ENCODE measurements around the gene DCT. TPM values are rescaled to one million over a fixed set of nuclear protein-coding genes. Genes with fewer than 3 reads are reported as not detected.

DCT gene
- total and polyA plus RNA-seq, 2 of the 8 experiments (the other 6 are each of a cell fraction or from before 2014, with no cell fraction given) = 0.02 TPM; not detected in 1

GRCh38 chr13:94419925-94420305 lies 59.6 kb downstream of the DCT start:
- Histone ChIP-seq H4K91ac (replicated peaks; ENCODE audit: insufficient read length, low read length) (no peak overlapping the region), H4K8ac (ENCODE audit: extremely low read depth, insufficient read depth, low read length) (no peak overlapping the region), H2BK5ac (ENCODE audit: low read depth, low read length) (no peak overlapping the region), H4K20me1 (replicated peaks in 1 of 2; ENCODE audit: control insufficient read depth in 1 of 2, insufficient read depth in 2 of 2, low read length in 2 of 2) (no peaks in the 10 kb centered on the region), H4K5ac (ENCODE audit: insufficient read length, low read depth, low read length) (no peak overlapping the region), H3K36me3 (ENCODE audit: control insufficient read depth in 2 of 4, insufficient read depth in 4 of 4, low read length in 3 of 4) (no peaks in the 10 kb centered on the region), H2BK12ac (ENCODE audit: low read depth, low read length) (no peak overlapping the region), H2BK15ac (ENCODE audit: low read length) (no peak overlapping the region), H3K23me2 (ENCODE audit: low read depth, low read length) (no peaks in the 10 kb centered on the region), H3K27ac (ENCODE audit: low read depth, low read length) (no peak overlapping the region), H3K4me2 (ENCODE audit: insufficient read depth in 1 of 2, low read depth in 2 of 2, low read length in 2 of 2) (no peak overlapping the region), H3K79me2 (ENCODE audit: control insufficient read depth in 1 of 2, insufficient read depth in 2 of 2, low read length in 2 of 2) (no peaks in the 10 kb centered on the region), H3K23ac (ENCODE audit: insufficient read length) (no peak overlapping the region), H3K4ac (replicated peaks; ENCODE audit: insufficient read length, low read depth, low read length) (no peak overlapping the region), H3K56ac (replicated peaks; ENCODE audit: insufficient read length, low read depth, low read length) (no peak overlapping the region), H3K9me3 (ENCODE audit: insufficient read depth in 2 of 2, low read depth in 1 of 2, low read length in 1 of 2) (peaks cover 0 to 6% of the 10 kb centered on the region in 2 experiments; a peak in 2 of 4 replicates), H2BK120ac (replicated peaks; ENCODE audit: low read depth, low read length) (no peak overlapping the region), H3K18ac (ENCODE audit: extremely low read depth, low read length) (no peak overlapping the region), H3K4me3 (ENCODE audit: extremely low read depth in 1 of 4, insufficient read depth in 2 of 4, low read depth in 3 of 4, low read length in 4 of 4) (no peak overlapping the region), H3K27me3 (replicated peaks in 1 of 4; ENCODE audit: control insufficient read depth in 3 of 4, extremely low read depth in 1 of 4, insufficient read depth in 3 of 4, low read length in 3 of 4) (no peaks in the 10 kb centered on the region), H2AK5ac (ENCODE audit: low read depth, low read length) (no peak overlapping the region), H3K14ac (ENCODE audit: insufficient read length) (no peak overlapping the region), H3K4me1 (replicated peaks in 1 of 4; ENCODE audit: control insufficient read depth in 3 of 4, insufficient read depth in 4 of 4, low read length in 3 of 4) (no peaks in the 10 kb centered on the region), H3K79me1 (ENCODE audit: low read depth, low read length) (no peaks in the 10 kb centered on the region), H2BK20ac (ENCODE audit: low read length) (no peak overlapping the region), H2AFZ (ENCODE audit: low read length) (no peak overlapping the region), H3K9ac (replicated peaks in 1 of 4; ENCODE audit: extremely low read depth in 1 of 4, low read depth in 3 of 4, low read length in 3 of 4) (no peak overlapping the region)
- POLR2A ChIA-PET (ENCODE audit: partially characterized antibody) = no interaction called here
- DNase-seq (ENCODE audit: low read depth in 1 of 2, low spot score in 2 of 2) (no peak), FAIRE-seq (no peak)
- CTCF ChIA-PET (ENCODE audit: partially characterized antibody) = interaction anchor here (1.0 to 5.6 kb wide), 3 partner anchors 16 to 74 kb away, joined by 3 to 23 read pairs (median 3); no protein-coding TSS in a partner anchor
- WGBS, 2 experiments (ENCODE audit: extremely low coverage in 1 of 2, insufficient coverage in 1 of 2, insufficient read length in 1 of 2, insufficient replicate concordance in 2 of 2, low coverage in 1 of 2, low lambda C conversion rate in 2 of 2, missing lambda C conversion rate in 1 of 2) = 38% methylated on average over 1 of the region's 1 CpG; no CpG with 5 or more reads in 1 of the 2 experiments
- TF ChIP-seq POU5F1 (IDR thresholded peaks at IDR 0.05; ENCODE audit: low read depth, low read length) (no peak), CBX8 (IDR thresholded peaks at IDR 0.05; ENCODE audit: borderline replicate concordance, low read depth, low read length) (no peak), BRCA1 (IDR thresholded peaks at IDR 0.05; ENCODE audit: low read depth, low read length) (no peak), CEBPB (IDR thresholded peaks at IDR 0.05; ENCODE audit: low read depth, low read length) (no peak), NANOG (IDR thresholded peaks at IDR 0.05; ENCODE audit: insufficient read depth, low read depth, low read length, poor library complexity, severe bottlenecking) (no peak), TAF1 (IDR thresholded peaks at IDR 0.05; ENCODE audit: low read depth, low read length) (no peak), BCL11A (IDR thresholded peaks at IDR 0.05; ENCODE audit: low read depth in 2 of 2, low read length in 2 of 2) (no peak), FOSL1 (IDR thresholded peaks at IDR 0.05; ENCODE audit: insufficient read depth, low read depth, low read length) (no peak)

Measured in H1 (cell line).